Hematopoietic multipotent progenitor cell treated with erythropoietin and hydrocortisone succinate and interleukin-3 and kit ligand, for 17 days (in vitro differentiated cells): Measurements from ENCODE around the gene PLEKHM3.

ENCODE experiments used
- DNase-seq: peaks from one replicate; pipeline ENCODE4 v3.0.0-alpha.2; 2015; ENCODE audit warnings: low spot score

Gene PLEKHM3

GRCh38 chr2:207993151-207993763, 32.1 kb downstream of the PLEKHM3 start:
- no peak for DNase-seq

- no peak for DNase-seq
Observed at GRCh38 chr2:207991944-207992343, 33.4 kb downstream of the PLEKHM3 start.

GRCh38 chr2:207990784-207991183, 34.5 kb downstream of the PLEKHM3 start:
- DNase-seq: no peak

- no peak for DNase-seq
Observed at GRCh38 chr2:207988975-207989374, 36.4 kb downstream of the PLEKHM3 start.

- no peak for DNase-seq
Observed at GRCh38 chr2:207987025-207987716, 38.2 kb downstream of the PLEKHM3 start.

- no peak for DNase-seq
Observed at GRCh38 chr2:207984765-207985480, 40.4 kb downstream of the PLEKHM3 start.

GRCh38 chr2:207983641-207984042, 41.7 kb downstream of the PLEKHM3 start:
- DNase-seq: no peak

- no peak for DNase-seq
Observed at GRCh38 chr2:207978177-207978948, 47.0 kb downstream of the PLEKHM3 start.

GRCh38 chr2:207975921-207976320, 49.4 kb downstream of the PLEKHM3 start:
- peak; percentile 12 for DNase-seq

- no peak for DNase-seq
Observed at GRCh38 chr2:207974216-207974605, 51.1 kb downstream of the PLEKHM3 start.

GRCh38 chr2:207970826-207971180, 54.5 kb downstream of the PLEKHM3 start:
- DNase-seq: no peak

- no peak for DNase-seq
Observed at GRCh38 chr2:207970147-207970825, 55.0 kb downstream of the PLEKHM3 start.

GRCh38 chr2:207969249-207969648, 56.1 kb downstream of the PLEKHM3 start:
- no peak for DNase-seq

- no peak for DNase-seq
Observed at GRCh38 chr2:207967121-207967520, 58.2 kb downstream of the PLEKHM3 start.

GRCh38 chr2:207960911-207961310, 64.4 kb downstream of the PLEKHM3 start:
- DNase-seq: no peak

GRCh38 chr2:207960090-207960489, 65.2 kb downstream of the PLEKHM3 start:
- no peak for DNase-seq

- DNase-seq: no peak
Observed at GRCh38 chr2:207956771-207957170, 68.6 kb downstream of the PLEKHM3 start.

- no peak for DNase-seq
Observed at GRCh38 chr2:207955456-207955855, 69.9 kb downstream of the PLEKHM3 start.

GRCh38 chr2:207953354-207953753, 72.0 kb downstream of the PLEKHM3 start:
- no peak for DNase-seq

- DNase-seq: no peak
Observed at GRCh38 chr2:207952564-207953345, 72.6 kb downstream of the PLEKHM3 start.
